Cardiac fibroblast (primary cell): ENCODE data around the gene NUB1.

Source experiments
- DNase-seq, 2 donors: peaks; one replicate each; pipeline versions ENCODE4 v3.0.0 to v3.0.0-alpha.2; 2010; ENCODE audit warnings: low read depth in 2 of 2
- H3K4me3 ChIP-seq, 2 donors: replicated peaks in 1 of 2; 1 replicate in 1 of 2; 2 replicates in 1 of 2; pipeline ENCODE4 v1.5.1; 2011; ENCODE audit warnings: low read depth in 2 of 2, low read length in 2 of 2, mild to moderate bottlenecking in 2 of 2, moderate library complexity in 1 of 2
- TF ChIP-seq, protein P1 (sequence below): IDR thresholded peaks from one replicate; pipeline ENCODE4 v1.5.1; 2011; ENCODE audit warnings: low read depth, mild to moderate bottlenecking, low read length, inconsistent platforms

Gene NUB1

DNA sequence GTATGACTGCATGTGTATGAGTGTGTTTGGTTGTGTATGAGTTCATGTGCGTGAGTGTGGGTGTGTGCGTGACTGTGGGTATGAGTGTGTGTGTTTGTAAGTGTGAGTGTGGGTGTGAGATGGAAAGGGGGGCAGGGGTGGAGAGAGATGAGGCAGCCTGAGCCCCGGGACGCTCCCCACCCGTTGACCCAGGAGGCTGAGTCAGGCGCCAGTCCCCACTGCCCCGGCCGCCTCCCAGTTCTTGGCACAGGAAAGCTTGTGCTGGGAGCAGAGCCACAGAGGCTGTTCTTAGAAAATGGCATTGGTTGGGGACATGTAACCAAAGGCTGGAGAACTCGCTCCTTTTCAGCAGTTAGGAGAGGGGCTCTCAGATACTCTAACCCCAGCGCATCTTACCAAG is 27.8 kb upstream of the NUB1 start:
- DNase-seq: peak; percentile 39 to 48
- TF ChIP-seq, protein P1, sequence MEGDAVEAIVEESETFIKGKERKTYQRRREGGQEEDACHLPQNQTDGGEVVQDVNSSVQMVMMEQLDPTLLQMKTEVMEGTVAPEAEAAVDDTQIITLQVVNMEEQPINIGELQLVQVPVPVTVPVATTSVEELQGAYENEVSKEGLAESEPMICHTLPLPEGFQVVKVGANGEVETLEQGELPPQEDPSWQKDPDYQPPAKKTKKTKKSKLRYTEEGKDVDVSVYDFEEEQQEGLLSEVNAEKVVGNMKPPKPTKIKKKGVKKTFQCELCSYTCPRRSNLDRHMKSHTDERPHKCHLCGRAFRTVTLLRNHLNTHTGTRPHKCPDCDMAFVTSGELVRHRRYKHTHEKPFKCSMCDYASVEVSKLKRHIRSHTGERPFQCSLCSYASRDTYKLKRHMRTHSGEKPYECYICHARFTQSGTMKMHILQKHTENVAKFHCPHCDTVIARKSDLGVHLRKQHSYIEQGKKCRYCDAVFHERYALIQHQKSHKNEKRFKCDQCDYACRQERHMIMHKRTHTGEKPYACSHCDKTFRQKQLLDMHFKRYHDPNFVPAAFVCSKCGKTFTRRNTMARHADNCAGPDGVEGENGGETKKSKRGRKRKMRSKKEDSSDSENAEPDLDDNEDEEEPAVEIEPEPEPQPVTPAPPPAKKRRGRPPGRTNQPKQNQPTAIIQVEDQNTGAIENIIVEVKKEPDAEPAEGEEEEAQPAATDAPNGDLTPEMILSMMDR: no peak
- no peak overlapping the region for H3K4me3 ChIP-seq

DNA sequence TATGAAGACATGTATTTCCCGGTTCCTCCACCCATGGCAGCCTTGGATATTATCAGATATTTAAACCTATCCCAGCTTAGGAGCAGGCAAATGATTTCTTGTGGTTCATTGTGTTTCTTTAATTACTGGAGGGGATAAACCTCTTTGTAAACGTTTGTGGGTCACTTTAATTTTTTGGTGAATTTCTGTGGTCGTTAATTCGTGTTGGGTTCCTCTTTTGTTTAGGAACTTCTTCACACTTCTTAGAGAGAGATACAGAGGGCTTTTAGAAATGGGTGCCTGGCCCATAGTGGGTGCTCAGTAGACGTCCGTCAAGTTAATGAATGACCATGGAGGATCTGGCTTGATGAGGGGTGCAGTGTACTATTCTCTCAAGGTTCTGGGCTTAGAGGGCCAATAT is 27.2 kb upstream of the NUB1 start:
- TF ChIP-seq, protein P1: no peak
- H3K4me3 ChIP-seq: no peak overlapping the region
- DNase-seq: no peak

DNA sequence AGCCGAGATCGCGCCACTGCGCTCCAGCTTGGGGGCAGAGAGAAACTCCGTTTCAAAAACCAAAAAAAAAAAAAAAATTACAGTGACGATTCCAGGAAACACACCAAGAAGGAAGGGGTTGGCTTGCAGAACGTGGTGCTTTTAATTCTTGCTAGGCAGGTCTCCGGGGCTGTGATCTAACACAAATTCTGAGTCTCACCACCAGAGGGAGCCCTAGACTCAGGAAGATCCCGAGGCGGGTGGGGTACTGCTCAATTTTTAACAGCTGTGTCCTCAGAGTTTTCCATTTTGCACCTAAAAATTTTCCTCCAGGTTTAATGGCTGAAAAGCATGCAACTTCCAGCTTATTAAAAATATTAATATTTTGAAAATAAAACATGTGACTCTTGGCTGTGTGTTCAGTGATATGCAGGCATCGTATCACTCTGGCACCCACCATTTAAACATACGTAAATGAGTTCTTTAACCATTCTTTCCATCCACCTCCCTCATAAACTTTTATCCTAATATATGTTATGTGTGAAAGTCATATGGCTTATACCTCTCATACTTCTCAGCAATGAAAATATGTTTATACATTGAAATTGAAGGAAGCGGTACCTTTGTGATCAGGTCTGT is 26.5 kb upstream of the NUB1 start:
- TF ChIP-seq, protein P1: peak; percentile 71
- no peak overlapping the region for H3K4me3 ChIP-seq
- DNase-seq: peak; percentile 76 to 82

DNA sequence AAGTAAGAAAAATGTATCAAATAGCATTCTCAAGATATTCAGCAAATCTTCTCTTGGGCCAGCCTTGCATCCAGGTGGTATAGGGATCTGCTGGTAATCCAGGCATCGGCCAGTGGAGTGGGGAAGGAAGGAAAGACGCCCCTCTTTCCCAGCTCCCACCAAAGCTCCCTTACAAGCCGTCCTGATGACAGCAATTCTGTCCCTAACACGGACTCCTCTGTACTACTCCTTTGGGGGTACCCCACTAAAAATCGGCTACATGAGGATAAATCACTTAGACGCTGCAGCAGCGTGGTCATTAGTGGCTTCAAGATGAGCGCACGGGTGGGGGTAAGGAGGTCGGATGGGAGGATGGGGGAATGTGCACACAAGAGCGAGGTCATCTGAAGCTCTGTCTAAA is 24.7 kb upstream of the NUB1 start:
- TF ChIP-seq, protein P1: no peak
- H3K4me3 ChIP-seq: no peak overlapping the region
- no peak for DNase-seq

DNA sequence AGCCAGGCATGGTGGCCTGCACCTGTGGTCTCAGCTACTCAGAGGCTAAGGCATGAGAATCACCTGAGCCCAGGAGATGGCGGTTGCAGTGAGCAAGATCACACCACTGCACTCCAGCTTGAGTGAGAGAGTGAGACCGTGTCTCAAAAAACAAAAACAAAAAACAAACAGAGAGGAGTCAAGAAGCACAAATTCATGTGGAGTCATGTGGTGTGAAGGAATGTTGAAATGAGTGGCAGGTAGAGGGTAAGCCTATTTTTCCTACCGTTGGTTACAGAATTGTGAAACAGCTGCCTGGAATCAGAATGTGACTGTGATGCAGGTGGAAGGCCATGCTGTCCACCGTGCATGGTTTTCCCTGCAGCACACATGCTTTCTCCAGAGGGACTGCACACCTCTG is 23.7 kb upstream of the NUB1 start:
- DNase-seq: no peak
- TF ChIP-seq, protein P1: no peak
- no peak overlapping the region for H3K4me3 ChIP-seq

DNA sequence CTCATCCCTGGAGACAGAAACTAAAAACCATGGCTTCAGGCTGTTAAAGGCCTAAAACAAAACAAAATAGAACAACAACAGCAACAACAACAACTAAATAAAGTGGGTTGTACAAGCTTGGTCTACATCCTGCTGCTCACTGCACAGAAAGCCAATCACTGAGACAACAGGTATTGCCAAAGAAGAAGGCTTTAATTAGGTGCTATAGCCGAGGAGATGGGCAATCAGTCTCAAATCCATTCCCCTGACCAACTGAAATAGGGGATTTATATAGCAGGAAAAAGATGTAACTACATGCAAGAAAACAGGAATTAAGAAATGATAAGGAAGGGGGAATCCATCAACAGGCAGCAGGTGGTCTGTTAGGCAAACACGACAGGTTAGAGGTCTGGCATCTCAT is 22.4 kb upstream of the NUB1 start:
- no peak for DNase-seq
- no peak overlapping the region for H3K4me3 ChIP-seq
- TF ChIP-seq, protein P1: no peak

DNA sequence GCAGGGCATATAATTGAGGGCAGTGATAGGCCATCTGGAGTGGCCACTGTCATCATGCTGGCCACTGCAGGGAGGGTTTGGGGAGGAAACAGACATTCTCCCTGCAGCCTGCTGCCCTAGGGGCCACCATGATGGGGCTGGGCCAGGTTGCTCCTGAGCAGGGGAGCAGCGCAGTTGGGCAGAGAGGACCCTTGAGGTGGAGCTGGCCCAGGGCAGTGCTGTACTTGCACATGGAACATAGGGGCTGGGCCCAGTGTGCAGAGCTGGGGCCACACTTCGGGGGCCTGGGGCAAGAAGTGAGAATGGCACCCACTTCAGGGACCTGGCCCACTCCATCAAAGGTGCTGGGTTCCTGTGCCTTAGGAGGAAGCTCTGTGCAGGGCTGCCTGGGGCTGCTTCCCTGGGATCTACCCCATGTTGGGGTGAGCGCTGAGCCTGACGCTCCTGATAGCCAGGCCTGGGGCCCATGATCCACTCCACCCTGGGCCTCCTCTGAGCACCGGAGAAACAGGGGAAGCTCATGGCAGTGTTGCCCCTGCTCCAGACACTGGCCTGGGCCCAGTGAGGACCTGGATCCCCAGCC is 21.3 kb upstream of the NUB1 start:
- TF ChIP-seq, protein P1: no peak
- H3K4me3 ChIP-seq: no peak overlapping the region
- DNase-seq: no peak
